Stimulated activated CD8-positive, alpha-beta memory T cell treated with anti-CD3 and anti-CD28 coated beads, Interleukin-4, amount 100 ng/mL, for 4 hours (primary cell): Measurements from ENCODE around the gene ISG20.
A peak's percentile ranks its signal among the peaks of the same experiment; 100 is the strongest.
"Not testable (repeated sequence)": the region's sequence is repeated elsewhere in the genome, so short reads cannot be mapped to it uniquely, and the experiment has no call there.

Experiments
- DNase-seq, 2 donors: peaks; one replicate each; pipeline ENCODE4 v3.0.0-alpha.2; 2020; ENCODE audit warnings: low read depth in 2 of 2, low spot score in 1 of 2

Gene ISG20

DNA sequence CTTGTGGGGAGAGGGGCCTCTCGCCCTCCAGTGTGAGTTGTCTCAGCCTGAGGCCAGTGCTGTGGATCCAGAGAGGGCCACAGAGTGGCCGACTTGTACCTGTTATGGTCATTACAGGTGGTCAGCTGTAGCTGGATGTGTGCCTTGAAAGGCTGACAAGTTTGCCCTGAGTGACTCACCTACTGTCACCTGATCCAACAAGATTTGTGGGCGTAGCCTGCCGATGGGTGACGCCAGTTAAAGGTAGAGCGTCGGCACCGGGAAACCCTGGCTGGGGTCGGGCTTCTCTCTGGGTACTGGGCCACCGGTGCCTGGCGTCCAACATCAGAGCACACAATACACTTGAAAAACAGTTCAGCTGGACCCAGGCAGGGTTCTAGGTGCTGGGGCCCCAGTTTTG lies 2.8 kb upstream of the ISG20 start:
- DNase-seq = no peak

DNA sequence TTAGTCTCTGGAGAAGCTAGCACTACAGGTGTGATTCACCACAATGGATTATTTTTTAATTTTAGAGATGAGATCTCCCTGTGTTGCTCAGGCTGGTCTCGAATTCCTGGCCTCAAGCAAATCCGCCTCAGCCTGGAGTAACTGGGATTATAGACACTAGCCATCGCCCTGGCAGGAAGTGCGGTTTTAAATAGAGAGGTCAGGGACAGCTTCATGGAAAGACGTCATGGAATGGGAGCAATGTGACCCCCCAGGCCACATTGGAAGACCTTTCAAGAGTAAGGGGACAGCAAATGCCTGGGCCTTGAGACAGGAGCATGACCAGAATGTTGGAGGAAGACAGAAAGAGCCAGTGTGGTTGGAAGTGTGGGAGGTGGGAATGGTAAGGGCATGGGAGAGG lies 2.2 kb upstream of the ISG20 start:
- DNase-seq = no peak

- DNase-seq = no peak
Measured at GRCh38 chr15:88637436-88637835, 1.4 kb upstream of the ISG20 start.

GRCh38 chr15:88637841-88638625 lies 783 bp upstream of the ISG20 start:
- no peak for DNase-seq

- no peak for DNase-seq
Measured at GRCh38 chr15:88641959-88642452, 3.2 kb downstream of the ISG20 start.

- DNase-seq = not testable (repeated sequence)
Measured at GRCh38 chr15:88642514-88642913, 3.7 kb downstream of the ISG20 start.

- no peak for DNase-seq
Measured at GRCh38 chr15:88644741-88645140, 5.9 kb downstream of the ISG20 start.

DNA sequence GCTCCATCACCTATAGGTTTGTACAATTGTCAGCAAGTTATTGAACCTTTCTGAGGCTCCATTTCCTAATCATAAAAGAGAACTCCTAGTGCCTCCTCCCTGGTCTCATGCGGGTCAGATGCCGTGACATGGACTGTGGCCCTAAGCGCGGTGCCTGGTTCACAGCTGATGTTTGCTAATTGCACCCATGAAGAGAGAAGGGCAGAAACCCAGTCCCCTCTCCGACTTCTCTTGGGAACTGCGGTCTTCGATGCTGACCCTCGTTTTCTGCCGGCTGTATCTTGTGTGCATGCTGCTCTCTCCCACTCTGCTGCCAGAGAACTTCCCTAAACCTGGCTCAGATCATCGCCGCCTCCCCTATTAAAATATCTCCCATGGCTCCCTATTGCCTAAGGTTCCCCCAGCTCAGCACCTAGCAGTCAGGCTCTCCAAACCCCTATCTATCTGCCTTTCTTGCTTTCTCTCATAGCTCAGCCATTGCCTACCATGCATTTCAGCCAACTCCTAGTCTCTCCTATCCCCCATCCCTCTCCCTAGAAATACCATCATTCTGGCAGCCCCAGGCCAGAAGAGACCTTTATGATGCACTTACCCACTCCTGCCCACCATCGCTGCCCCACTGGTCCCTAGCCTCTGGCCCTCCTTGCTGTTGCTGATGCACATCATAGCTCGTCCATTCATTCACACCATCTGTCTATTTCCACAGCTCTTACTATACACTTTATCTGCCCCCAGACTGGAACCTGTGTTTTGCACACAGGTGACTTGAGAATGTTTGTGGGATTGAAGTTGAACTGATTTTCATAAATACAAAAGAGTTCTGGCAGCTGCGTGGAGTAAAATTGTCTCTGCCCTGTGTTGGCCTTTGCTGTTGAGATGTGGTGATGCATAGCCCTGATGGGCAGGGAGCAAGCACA lies 6.6 kb downstream of the ISG20 start:
- no peak for DNase-seq

DNA sequence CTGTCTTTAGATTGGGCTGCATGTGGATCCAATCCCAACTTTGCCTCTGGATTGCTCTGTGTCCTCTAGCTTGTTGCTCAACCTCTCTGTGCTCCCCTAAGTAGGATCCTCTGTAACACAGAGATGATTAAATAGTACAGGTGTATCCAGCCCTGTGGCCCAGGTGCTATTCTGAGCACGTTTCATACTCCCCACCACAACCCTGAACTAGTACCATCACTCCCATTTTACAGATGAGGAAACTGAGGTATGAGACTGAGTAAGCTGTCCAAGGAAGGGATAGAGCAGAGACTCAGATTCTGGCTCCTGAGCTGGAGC lies 7.2 kb downstream of the ISG20 start:
- no peak for DNase-seq

- DNase-seq = no peak
Measured at GRCh38 chr15:88646951-88647350, 8.1 kb downstream of the ISG20 start.

DNA sequence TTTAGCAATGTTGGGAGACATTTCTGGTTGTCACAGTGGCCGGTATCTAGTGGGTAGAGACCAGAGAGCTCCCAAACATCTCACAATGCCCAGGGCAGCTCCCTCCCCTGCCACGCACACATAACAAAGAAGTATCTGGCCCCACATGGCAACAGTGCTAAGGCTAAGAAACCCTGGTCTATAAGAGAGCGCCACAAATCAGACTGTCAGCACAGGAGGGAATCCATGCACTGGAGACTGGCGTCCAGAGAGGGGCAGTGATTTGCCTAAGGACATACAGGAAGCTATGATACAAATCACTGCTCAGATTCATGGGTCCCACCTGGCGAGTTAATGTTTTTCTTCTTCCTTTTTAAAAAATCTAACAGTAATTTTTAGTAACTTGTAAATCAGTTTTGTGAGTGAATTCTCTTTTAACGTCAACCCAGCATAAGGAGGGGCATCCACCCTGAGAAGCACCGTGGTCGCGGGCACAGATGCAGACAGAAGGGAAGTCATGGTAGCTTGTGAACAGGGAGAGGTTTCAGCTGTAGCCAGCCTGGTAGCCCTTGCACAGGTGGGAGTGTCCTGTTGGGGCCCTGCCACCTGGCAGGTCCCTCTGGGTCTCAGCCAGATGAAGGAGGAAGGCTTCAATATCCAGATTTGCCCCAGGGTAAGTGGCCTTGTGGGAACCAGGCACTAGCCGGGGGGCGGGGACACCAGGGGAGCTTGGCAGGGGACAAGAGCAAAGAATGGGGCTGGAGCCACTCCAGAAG lies 8.7 kb downstream of the ISG20 start:
- no peak for DNase-seq

GRCh38 chr15:88648357-88649214 lies 9.8 kb downstream of the ISG20 start:
- DNase-seq = no peak

GRCh38 chr15:88649286-88649733 lies 10.5 kb downstream of the ISG20 start:
- peak in 1 of 2 donors; percentile 71 for DNase-seq

GRCh38 chr15:88649753-88650551 lies 11.1 kb downstream of the ISG20 start:
- no peak for DNase-seq

- no peak for DNase-seq
Measured at GRCh38 chr15:88650556-88650955, 11.7 kb downstream of the ISG20 start.

DNA sequence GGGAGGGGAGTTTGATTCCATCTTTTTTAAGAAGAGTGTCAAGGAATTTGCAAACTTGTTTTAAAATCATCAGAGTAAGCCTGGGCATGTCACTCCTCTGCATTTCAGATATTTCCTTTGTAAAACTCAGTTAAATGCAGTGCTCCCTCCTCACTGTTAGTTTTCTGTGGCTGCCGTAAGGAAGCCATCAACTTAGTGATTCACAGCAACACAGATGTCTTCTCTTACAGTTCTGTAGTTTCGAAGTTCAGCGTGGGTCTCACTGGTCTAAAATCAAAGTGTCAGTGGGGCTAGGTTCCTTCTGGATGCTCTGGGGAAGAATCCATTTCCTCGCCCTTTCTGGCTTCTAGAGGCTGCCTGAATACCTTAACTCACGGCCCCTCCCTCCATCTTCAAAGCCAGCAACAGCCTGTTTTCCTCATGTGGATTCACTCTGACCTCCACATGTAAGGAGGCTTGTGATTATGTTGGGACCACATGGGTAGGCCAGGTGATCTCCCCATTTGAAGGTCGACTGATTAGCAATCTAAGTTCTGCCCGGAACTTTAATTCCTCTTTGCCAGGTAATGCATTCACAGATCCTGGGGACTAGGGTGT lies 12.4 kb downstream of the ISG20 start:
- no peak for DNase-seq

GRCh38 chr15:88651971-88652370 lies 13.2 kb downstream of the ISG20 start:
- no peak for DNase-seq

DNA sequence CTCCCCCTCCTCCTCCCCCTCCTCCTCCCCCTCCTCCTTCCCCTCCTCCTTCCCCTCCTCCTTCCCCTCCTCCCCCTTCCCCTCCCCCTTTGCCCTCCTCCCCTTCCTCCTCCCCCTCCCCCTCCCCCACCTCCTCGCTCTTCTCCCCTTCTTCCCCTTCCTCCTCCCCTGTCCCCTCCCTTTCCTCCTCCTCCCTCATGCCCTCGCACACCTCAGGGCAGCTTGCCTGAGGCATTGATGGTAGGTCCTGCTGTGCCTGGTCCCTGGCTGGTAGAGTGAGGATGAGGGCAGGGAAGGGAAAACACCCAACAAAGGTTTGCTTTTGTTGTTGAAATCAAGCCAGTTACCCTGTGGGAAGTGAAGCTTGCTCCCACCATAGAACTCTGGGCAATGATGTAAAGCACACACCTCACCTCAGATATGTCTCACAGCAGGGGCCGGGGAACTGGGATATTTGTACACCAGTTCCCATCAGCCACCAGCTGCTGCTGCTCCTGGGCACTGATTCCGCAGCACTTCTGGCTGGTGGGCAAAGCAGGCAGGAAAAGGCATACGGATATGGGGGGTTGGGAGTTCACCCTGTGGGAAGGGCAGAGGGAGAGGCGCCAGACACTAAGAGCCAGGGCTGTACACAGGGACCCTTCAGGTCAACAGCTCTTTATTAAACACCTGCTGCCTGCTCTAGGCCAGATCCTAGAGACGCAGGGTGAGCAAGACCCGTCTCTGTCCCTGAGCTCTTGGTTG lies 13.8 kb downstream of the ISG20 start:
- no peak for DNase-seq
